ENCODE data around the gene CCDC60.

CCDC60 gene

GRCh38 chr12:119384340-119384739 is 49.8 kb downstream of the CCDC60 start:
- TF ChIP-seq CTCF (IDR thresholded peaks at IDR 0.05; ENCODE audit: low read depth, low read length) = no peak
- H3K4me3 ChIP-seq (ENCODE audit: low read depth, low read length) = no peak overlapping the region

GRCh38 chr12:119385659-119386058 is 51.1 kb downstream of the CCDC60 start:
- TF ChIP-seq CTCF (IDR thresholded peaks at IDR 0.05; ENCODE audit: low read depth, low read length) = no peak
- H3K4me3 ChIP-seq (ENCODE audit: low read depth, low read length) = no peak overlapping the region

- no peak overlapping the region for H3K4me3 ChIP-seq (ENCODE audit: low read depth, low read length)
- no peak for TF ChIP-seq CTCF (IDR thresholded peaks at IDR 0.05; ENCODE audit: low read depth, low read length)
These were observed 55.2 kb downstream of the CCDC60 start for GRCh38 chr12:119389687-119390086.

GRCh38 chr12:119391673-119392072 is 57.1 kb downstream of the CCDC60 start:
- H3K4me3 ChIP-seq (ENCODE audit: low read depth, low read length) = no peak overlapping the region
- no peak for TF ChIP-seq CTCF (IDR thresholded peaks at IDR 0.05; ENCODE audit: low read depth, low read length)

GRCh38 chr12:119393677-119394076 is 59.1 kb downstream of the CCDC60 start:
- no peak overlapping the region for H3K4me3 ChIP-seq (ENCODE audit: low read depth, low read length)
- TF ChIP-seq CTCF (IDR thresholded peaks at IDR 0.05; ENCODE audit: low read depth, low read length) = no peak

- TF ChIP-seq CTCF (IDR thresholded peaks at IDR 0.05; ENCODE audit: low read depth, low read length) = no peak
- H3K4me3 ChIP-seq (ENCODE audit: low read depth, low read length) = no peak overlapping the region
These were observed 63.0 kb downstream of the CCDC60 start for GRCh38 chr12:119397540-119397939.

GRCh38 chr12:119398190-119398589 is 63.7 kb downstream of the CCDC60 start:
- no peak overlapping the region for H3K4me3 ChIP-seq (ENCODE audit: low read depth, low read length)
- TF ChIP-seq CTCF (IDR thresholded peaks at IDR 0.05; ENCODE audit: low read depth, low read length) = no peak
